Heart left ventricle (tissue), 13 donors: ENCODE data around the gene PADI6.

Source experiments
- CTCF ChIP-seq, 12 donors: fragments of 200-600 bp; sonication (generic) in 4 of 12; IDR thresholded peaks; one replicate each; pipeline versions ENCODE4 v1.5.0 to v1.8.0; 2018 to 2022; ENCODE audit warnings: antibody characterized with exemption in 12 of 12, mild to moderate bottlenecking in 5 of 12
- POLR2A ChIP-seq, 2 donors: fragments of 450-650 bp; IDR thresholded peaks; one replicate each; pipeline ENCODE4 v1.6.1; 2017; ENCODE audit warnings: antibody characterized with exemption in 2 of 2, mild to moderate bottlenecking in 2 of 2, moderate library complexity in 2 of 2
- donor health status: ischemic (EF 13 %, LVEDD 7.1; RV severe dilation, severe dysfunction).
- donor health status: DM: no; HTN: yes; CAD: no.
- donor health status: DM: no; HTN: no; CAD: no.
- donor health status: ischemic (EF 25% LVEDD 6.9; RV normal size, moderate dysfunction).
- donor health status: ischemic (EF 25% LVEDD 5.7; RV mildly dilated, moderate dysfunction).
- donor health status: ischemic (EF 35%, LVEDD 5.7; RV mildly dilated, moderate dysfunction).
- donor health status: nonischemic (EF 11% LVEDD 7.7; RV severe dilation, severe dysfunction).
- donor health status: DM: yes; HTN: yes; CAD: no.
- donor health status: PGD.
- donor health status: ischemic (EF 29% LVEDD 5.4; RV normal size, mild dysfunction).
- donor health status: nonischemic (EF 23%, LVEDD 6.1; RV moderate dilation, normal function).

DNA sequence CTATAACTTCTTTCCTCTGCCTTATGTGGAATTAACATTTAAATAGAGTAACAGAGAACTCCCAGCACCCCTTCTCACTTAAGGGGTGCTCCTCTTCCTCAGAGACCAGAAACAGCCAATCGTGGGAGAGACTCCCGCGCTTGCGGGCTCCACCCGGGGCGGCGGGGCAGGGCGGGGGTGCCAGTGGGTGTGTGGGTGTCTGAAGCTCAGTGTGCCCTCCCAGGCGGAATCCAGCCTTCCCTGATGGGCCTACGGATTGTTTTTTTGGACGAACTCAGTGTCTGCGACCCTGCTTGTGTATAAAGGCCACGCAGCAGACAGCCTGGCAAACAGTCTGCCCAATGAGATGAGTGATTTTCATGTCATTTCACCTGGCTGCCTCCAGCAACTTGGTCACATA lies 61.3 kb downstream of the PADI6 start:
- TF ChIP-seq CTCF (IDR thresholded peaks at IDR 0.05): no peak
- TF ChIP-seq POLR2A (IDR thresholded peaks at IDR 0.05): no peak
